K562 (cell line): Measurements from ENCODE around the gene MAGOHB. TPM values are rescaled to one million over a fixed set of nuclear protein-coding genes. Genes with fewer than 3 reads are reported as not detected.

Source experiments
- ATAC-seq: fragments of 200-7000 bp; cut with Tn5 transposase; 3 replicates; pipeline ENCODE4 v1.9.1; 2020; ENCODE audit warnings: moderate library complexity
- BruUV-seq: library from RNA; stranded (reverse); fragments of 400-500 nt; replicated peaks from 2 replicates; lab custom pipeline; 2021; lab: Mats Ljungman, UMichigan
- CTCF ChIA-PET: fragments of 300-600 bp; formaldehyde crosslinking; extraction: SDS; loops from one replicate; lab custom pipeline; 2021; ENCODE audit warnings: low intra/inter-chr PET ratio; lab: Yijun Ruan, JAX
- POLR2A ChIA-PET: fragments of 300-600, 350-650 bp; sonication (Branson Sonifier 250); formaldehyde crosslinking; extraction: SDS; loops from one replicate; lab custom pipeline; 2021; ENCODE audit warnings: antibody characterized with exemption, inconsistent platforms; lab: Yijun Ruan, JAX
- DNase-seq, 4 experiments: peaks; one replicate each; pipeline versions ENCODE4 v3.0.0 to v3.0.0-alpha.2; 2011 to 2018; ENCODE audit warnings: low spot score in 3 of 4, mixed read lengths in 3 of 4; ENCODE audit errors: extremely low read depth in 1 of 4
- FAIRE-seq: peaks from 2 replicates; lab custom pipeline; 2011; peaks lifted over from hg19 to GRCh38; lab: Jason Lieb, UNC
- H2AFZ ChIP-seq: 2 replicates; pipeline ENCODE4 v1.6.0; 2011; ENCODE audit warnings: low read depth, low read length, control low read depth, inconsistent platforms
- H3K27ac ChIP-seq: fragments of 200-600 bp; 3 replicates; pipeline ENCODE4 v1.8.0; 2011; ENCODE audit warnings: low read depth, mild to moderate bottlenecking, control low read depth, inconsistent platforms, low read length, moderate library complexity, mixed read lengths; ENCODE audit errors: extremely low read depth
- H3K27me3 ChIP-seq, 2 experiments: fragments of 300-600 bp in 1 of 2; 2 replicates in 1 of 2; 3 replicates in 1 of 2; pipeline versions ENCODE4 v1.6.0 to v1.8.0; 2011; ENCODE audit warnings: inconsistent platforms in 2 of 2, low read length in 2 of 2, mild to moderate bottlenecking in 1 of 2, mixed read lengths in 1 of 2, moderate library complexity in 1 of 2; ENCODE audit not compliant: control insufficient read depth in 2 of 2, insufficient read depth in 2 of 2
- H3K36me3 ChIP-seq: fragments of 300-600 bp; 3 replicates; pipeline ENCODE4 v1.8.0; 2011; ENCODE audit warnings: mild to moderate bottlenecking, low read length, inconsistent platforms; ENCODE audit not compliant: control insufficient read depth, insufficient read depth
- H3K4me1 ChIP-seq, 2 experiments: fragments of 200-600 bp in 1 of 2; replicated peaks in 1 of 2; 2 replicates in 1 of 2; 3 replicates in 1 of 2; pipeline versions ENCODE4 v1.5.1 to v1.8.0; 2011; ENCODE audit warnings: inconsistent platforms in 2 of 2, low read length in 2 of 2, mild to moderate bottlenecking in 1 of 2, mixed read lengths in 1 of 2, moderate library complexity in 1 of 2; ENCODE audit not compliant: control insufficient read depth in 2 of 2, insufficient read depth in 2 of 2
- H3K4me2 ChIP-seq: 2 replicates; pipeline ENCODE4 v1.6.1; 2011; ENCODE audit warnings: low read length, control low read depth, inconsistent platforms, mixed read lengths; ENCODE audit not compliant: insufficient read depth
- H3K4me3 ChIP-seq: fragments of 200-600 bp; sonication (generic), shearing (Covaris generic); 2 replicates; pipeline ENCODE4 v1.5.1; 2016; ENCODE audit warnings: control low read depth, inconsistent platforms
- H3K79me2 ChIP-seq: fragments of 200-600 bp; 3 replicates; pipeline ENCODE4 v1.8.0; 2011; ENCODE audit warnings: low read length, inconsistent platforms; ENCODE audit not compliant: control insufficient read depth, insufficient read depth
- H3K9ac ChIP-seq, 2 experiments: 2 replicates each; pipeline versions ENCODE4 v1.6.0 to v1.6.1; 2011; ENCODE audit warnings: low read depth in 2 of 2, low read length in 2 of 2, control low read depth in 1 of 2, inconsistent platforms in 1 of 2, mild to moderate bottlenecking in 1 of 2, mixed read lengths in 1 of 2; ENCODE audit not compliant: insufficient read depth in 1 of 2
- H3K9me1 ChIP-seq: one replicate; pipeline ENCODE4 v1.6.0; 2011; ENCODE audit warnings: inconsistent platforms, mild to moderate bottlenecking, low read length, moderate library complexity; ENCODE audit not compliant: control insufficient read depth, insufficient read depth
- H3K9me3 ChIP-seq: replicated peaks from 2 replicates; pipeline ENCODE4 v1.5.1; 2011; ENCODE audit warnings: low read depth, low read length, inconsistent platforms; ENCODE audit not compliant: control insufficient read depth, insufficient read depth
- H4K20me1 ChIP-seq: replicated peaks from 2 replicates; pipeline ENCODE4 v1.6.1; 2011; ENCODE audit warnings: low read length, inconsistent platforms, mixed read lengths; ENCODE audit not compliant: control insufficient read depth, insufficient read depth
- FOXP4 ChIP-seq: sonication (generic); formaldehyde crosslinking; IDR thresholded peaks from 2 replicates; pipeline ENCODE4 v1.8.0; 2022; ENCODE audit warnings: mild to moderate bottlenecking, missing genetic modification reagents, borderline replicate concordance
- KDM4B ChIP-seq, 2 experiments: fragments of 450-650 bp in 1 of 2; sonication (generic) in 1 of 2; IDR thresholded peaks; 2 replicates each; pipeline ENCODE4 v1.6.1; 2016 to 2017; ENCODE audit warnings: borderline replicate concordance in 2 of 2, antibody characterized with exemption in 1 of 2, low read depth in 1 of 2, mild to moderate bottlenecking in 1 of 2
- RBM14 ChIP-seq: fragments of 200-400 bp; formaldehyde crosslinking; IDR thresholded peaks from 2 replicates; pipeline ENCODE4 v1.6.1; 2018; ENCODE audit warnings: low read depth, mild to moderate bottlenecking, low read length, moderate library complexity, borderline replicate concordance; ENCODE audit not compliant: insufficient read depth
- SREBF1 ChIP-seq: fragments of 150-350 bp; IDR thresholded peaks from 2 replicates; pipeline ENCODE4 v1.6.1; 2014; ENCODE audit warnings: antibody characterized with exemption, low read depth, low read length, borderline replicate concordance
- SRSF1 ChIP-seq: fragments of 200-400 bp; formaldehyde crosslinking; IDR thresholded peaks from 2 replicates; pipeline ENCODE4 v1.6.1; 2017; ENCODE audit warnings: mild to moderate bottlenecking, low read depth, low read length, moderate library complexity
- WGBS: fragments of 100-300 bp; shearing (Covaris generic); methylation state at CpG from one replicate; pipeline ENCODE4 v1.1.6; 2016; ENCODE audit warnings: low coverage, mixed read lengths; ENCODE audit not compliant: insufficient coverage; ENCODE audit errors: missing lambda C conversion rate; 5-methylcytosine and 5-hydroxymethylcytosine counted together
- in situ Hi-C: fragments of 300-500 bp; cut with MboI; formaldehyde crosslinking; loops from 4 replicates; pipeline ENCODE4 v1.15.0; 2018; ENCODE audit warnings: inconsistent platforms, mixed read lengths
- intact Hi-C: fragments of 100-400 bp; cut with micrococcal nuclease; formaldehyde crosslinking; loops from 2 replicates; pipeline ENCODE4 v1.14.2; 2022
- polyA plus RNA-seq, 8 experiments: library from polyadenylated mRNA; depleted of rRNA in 4 of 8; stranded (reverse) in 5 of 8; unstranded in 3 of 8; fragments of >200 nt; fragmentation: Nextera tagmentation in 2 of 8; fragmentation: Illumina TruSeq in 1 of 8; extraction: Ambion mirVana in 2 of 8; extraction: Trizol in 1 of 8; gene quantifications; 2 replicates each; pipeline versions ENCODE4 v1.2.1 to v1.2.3, GENCODE V29; 2011 to 2014; ENCODE audit warnings: inconsistent platforms in 1 of 8, missing spikeins in 1 of 8
- total RNA-seq, 7 experiments: library from RNA; depleted of rRNA in 6 of 7; stranded (reverse); fragments of >200 nt in 6 of 7; fragmentation: Illumina TruSeq in 2 of 7; extraction: Trizol in 2 of 7; gene quantifications; 2 replicates each; pipeline versions ENCODE4 v1.2.1 to v1.2.3, GENCODE V29; 2011 to 2021; ENCODE audit warnings: low replicate concordance in 1 of 7

The MAGOHB gene
- total and polyA plus RNA-seq, 9 of the 15 experiments (the other 6 are each of a cell fraction or from before 2014, with no cell fraction given): 34.5 to 177 (median 85.4) TPM

GRCh38 chr12:10558301-10558700 is 55.1 kb downstream of the MAGOHB start:
- H3K4me3 ChIP-seq: no peak overlapping the region
- ChIA-PET POLR2A (interaction anchor here (0.6 kb wide), 1 partner anchor 10 kb away, joined by 3 read pairs; no protein-coding TSS in a partner anchor), CTCF (no interaction called here)
- in situ Hi-C loops: no loop called here
- no peak overlapping the region for H3K27ac ChIP-seq
- no peak overlapping the region for H2AFZ ChIP-seq
- H3K9me1 ChIP-seq: no peaks in the 10 kb centered on the region
- no peaks in the 10 kb centered on the region for H3K36me3 ChIP-seq
- 47% methylated on average over 3 of the region's 3 CpGs for WGBS
- H3K27me3 ChIP-seq: no peaks in the 10 kb centered on the region
- H3K9me3 ChIP-seq: no peaks in the 10 kb centered on the region
- BruUV-seq: no TSS peak
- intact Hi-C loops: no loop called here
- no peak for TF ChIP-seq RBM14
- TF ChIP-seq SREBF1: no peak
- TF ChIP-seq FOXP4: no peak
- TF ChIP-seq KDM4B (IDR thresholded peaks at IDR 0.05; ENCODE audit: borderline replicate concordance in 2 of 2, low read depth in 1 of 2): no peak
- TF ChIP-seq SRSF1: no peak
- TF ChIP-seq, all 486 proteins: peak for 0
- DNase-seq (no peak), ATAC-seq (no peak), FAIRE-seq (no peak)
- no peaks in the 10 kb centered on the region for H3K4me1 ChIP-seq
- no peak overlapping the region for H3K9ac ChIP-seq
- no peaks in the 10 kb centered on the region for H4K20me1 ChIP-seq
- no peaks in the 10 kb centered on the region for H3K79me2 ChIP-seq
- H3K4me2 ChIP-seq: no peak overlapping the region
